Measurements from ENCODE around the gene GDPD5. TPM values are rescaled to one million over a fixed set of nuclear protein-coding genes. Genes with fewer than 3 reads are reported as not detected.

The GDPD5 gene
- polyA plus RNA-seq, 3 donors, result 12.1 to 19.1 (median 13.6) TPM

- no peak for DNase-seq
Observed at GRCh38 chr11:75449271-75449670, 76.5 kb downstream of the GDPD5 start.

GRCh38 chr11:75447415-75447814 lies 78.3 kb downstream of the GDPD5 start:
- DNase-seq, result no peak

- no peak for DNase-seq
Observed at GRCh38 chr11:75445315-75445953, 80.3 kb downstream of the GDPD5 start.

- DNase-seq, result no peak
Observed at GRCh38 chr11:75443043-75443442, 82.7 kb downstream of the GDPD5 start.

GRCh38 chr11:75442161-75442885 lies 83.4 kb downstream of the GDPD5 start:
- no peak for DNase-seq

GRCh38 chr11:75441804-75442132 lies 84.0 kb downstream of the GDPD5 start:
- DNase-seq, result no peak

- no peak for DNase-seq
Observed at GRCh38 chr11:75440960-75441803, 84.6 kb downstream of the GDPD5 start.

- DNase-seq, result no peak
Observed at GRCh38 chr11:75439495-75440120, 86.1 kb downstream of the GDPD5 start.

- DNase-seq, result no peak
Observed at GRCh38 chr11:75439026-75439425, 86.7 kb downstream of the GDPD5 start.

- DNase-seq, result no peak
Observed at GRCh38 chr11:75437966-75438659, 87.6 kb downstream of the GDPD5 start.

GRCh38 chr11:75436806-75437205 lies 88.9 kb downstream of the GDPD5 start:
- no peak for DNase-seq

GRCh38 chr11:75435571-75435925 lies 90.2 kb downstream of the GDPD5 start:
- no peak for DNase-seq

- no peak for DNase-seq
Observed at GRCh38 chr11:75434886-75435570, 90.7 kb downstream of the GDPD5 start.

GRCh38 chr11:75434051-75434450 lies 91.7 kb downstream of the GDPD5 start:
- no peak for DNase-seq

- DNase-seq, result no peak
Observed at GRCh38 chr11:75433443-75433842, 92.3 kb downstream of the GDPD5 start.

GRCh38 chr11:75432911-75433321 lies 92.8 kb downstream of the GDPD5 start, which contains the start of gene KLHL35:
TSS of gene KLHL35 (minus strand) at chr11:75433203. CDS start at chr11:75430629, 2,574 bp downstream.
- DNase-seq, result no peak

- DNase-seq, result no peak
Observed at GRCh38 chr11:75431533-75432525, 93.9 kb downstream of the GDPD5 start.

- DNase-seq, result no peak
Observed at GRCh38 chr11:75430714-75431532, 94.8 kb downstream of the GDPD5 start.

Data from renal pelvis (tissue), 4 donors.